Ovary (tissue), 3 donors: ENCODE results near the gene TRMT112.

Source experiments
- CTCF ChIP-seq, 3 donors: fragments of 450-650 bp in 2 of 3; fragments of 200-600 bp in 1 of 3; IDR thresholded peaks; one replicate each; pipeline versions ENCODE4 v1.5.1 to v1.8.0; 2016 to 2022; ENCODE audit warnings: antibody characterized with exemption in 3 of 3, mild to moderate bottlenecking in 1 of 3
- EP300 ChIP-seq: sonication (generic); formaldehyde crosslinking; IDR thresholded peaks from one replicate; pipeline ENCODE4 v1.6.1; 2017; ENCODE audit warnings: antibody characterized with exemption
- POLR2A ChIP-seq: fragments of 450-650 bp; IDR thresholded peaks from one replicate; pipeline ENCODE4 v1.6.1; 2017; ENCODE audit warnings: antibody characterized with exemption, mild to moderate bottlenecking, moderate library complexity
- donor health status: DM: no; HTN: no; CAD: no.

GRCh38 chr11:64358536-64358906, 41.2 kb upstream of the TRMT112 start:
- TF ChIP-seq CTCF (IDR thresholded peaks at IDR 0.05) (no peak), EP300 (no peak), POLR2A (no peak)
